Measurements from ENCODE around the gene IFT20.
"Not testable (repeated sequence)": the region's sequence is repeated elsewhere in the genome, so short reads cannot be mapped to it uniquely, and the experiment has no call there.

IFT20 gene

GRCh38 chr17:28295677-28296578, 39.3 kb downstream of the IFT20 start:
- TF ChIP-seq ZNF565 (CRISPR knock-in tag; conservative IDR thresholded peaks at IDR 0.05; ENCODE audit: low read depth) (no peak), ZC3H10 (CRISPR knock-in tag; IDR thresholded peaks at IDR 0.05) (no peak), PPARA (CRISPR knock-in tag; IDR thresholded peaks at IDR 0.05; ENCODE audit: borderline replicate concordance) (no peak), GLIS3 (CRISPR knock-in tag; IDR thresholded peaks at IDR 0.05) (no peak), RARB (CRISPR knock-in tag; IDR thresholded peaks at IDR 0.05) (no peak), ESRRG (CRISPR knock-in tag; IDR thresholded peaks at IDR 0.05) (no peak), ZFP30 (CRISPR knock-in tag; IDR thresholded peaks at IDR 0.05) (no peak), OSR1 (CRISPR knock-in tag; IDR thresholded peaks at IDR 0.05) (no peak), ZNF70 (CRISPR knock-in tag; IDR thresholded peaks at IDR 0.05) (no peak), ARNTL (CRISPR knock-in tag; IDR thresholded peaks at IDR 0.05; ENCODE audit: borderline replicate concordance, low read depth) (no peak), CSRNP3 (CRISPR knock-in tag; IDR thresholded peaks at IDR 0.05) (no peak), BACH2 (CRISPR knock-in tag; IDR thresholded peaks at IDR 0.05; ENCODE audit: borderline replicate concordance) (no peak), PATZ1 (CRISPR knock-in tag; IDR thresholded peaks at IDR 0.05; ENCODE audit: borderline replicate concordance) (no peak), ZFP3 (CRISPR knock-in tag; IDR thresholded peaks at IDR 0.05) (no peak), TSHZ2 (CRISPR knock-in tag; IDR thresholded peaks at IDR 0.05) (no peak), TOX (CRISPR knock-in tag; IDR thresholded peaks at IDR 0.05; ENCODE audit: borderline replicate concordance) (no peak), SNAI2 (CRISPR knock-in tag; IDR thresholded peaks at IDR 0.05) (no peak)
- no peak for ATAC-seq

- no peak for ATAC-seq
Observed at GRCh38 chr17:28293994-28294393, 41.3 kb downstream of the IFT20 start.

GRCh38 chr17:28292878-28293277, 42.4 kb downstream of the IFT20 start:
- not testable (repeated sequence) for ATAC-seq

More at GRCh38 chr17:28293994-28294393, 41.3 kb downstream of the IFT20 start:
- TF ChIP-seq ZC3H10 (CRISPR knock-in tag; IDR thresholded peaks at IDR 0.05) (no peak), CSRNP3 (CRISPR knock-in tag; IDR thresholded peaks at IDR 0.05) (no peak)

- TF ChIP-seq ZFP30 (CRISPR knock-in tag; IDR thresholded peaks at IDR 0.05) (no peak), ZNF8 (CRISPR knock-in tag; IDR thresholded peaks at IDR 0.05) (no peak), TCF4 (CRISPR knock-in tag; IDR thresholded peaks at IDR 0.05; ENCODE audit: borderline replicate concordance) (no peak)
- ATAC-seq = no peak
Observed at GRCh38 chr17:28291780-28292330, 43.4 kb downstream of the IFT20 start.

Data from SK-N-SH treated with all-trans-retinoic acid at 6 μM for 48 hours (cell line).